HEK293 (cell line): ENCODE measurements around the gene PPP3CA.

Experiments
- CTCF ChIA-PET: fragments of 350-600 bp; formaldehyde crosslinking; extraction: SDS; loops from one replicate; lab custom pipeline; 2021; ENCODE audit warnings: antibody characterized with exemption; lab: Yijun Ruan, JAX
- POLR2A ChIA-PET: fragments of 300-600 bp; formaldehyde crosslinking; extraction: SDS; loops from one replicate; lab custom pipeline; 2020; ENCODE audit warnings: antibody characterized with exemption, inconsistent platforms; lab: Yijun Ruan, JAX
- H3K27ac ChIP-seq: fragments of 200-500 bp; sonication (Bioruptor generic); 2 replicates; pipeline ENCODE4 v1.5.1; 2014; ENCODE audit warnings: low read depth, low read length, control low read depth, inconsistent platforms; ENCODE audit errors: extremely low read depth
- H3K36me3 ChIP-seq, 2 experiments: fragments of 200-500 bp in 1 of 2; sonication (Bioruptor generic) in 1 of 2; 1 replicate in 1 of 2; 2 replicates in 1 of 2; pipeline ENCODE4 v1.5.1; 2014 to 2017; ENCODE audit warnings: inconsistent platforms in 2 of 2, low read length in 2 of 2; ENCODE audit not compliant: control insufficient read depth in 2 of 2, insufficient read depth in 1 of 2
- H3K4me1 ChIP-seq: fragments of 200-500 bp; sonication (Bioruptor generic); 2 replicates; pipeline ENCODE4 v1.5.1; 2014; ENCODE audit warnings: mild to moderate bottlenecking, low read length, inconsistent platforms; ENCODE audit not compliant: control insufficient read depth, insufficient read depth
- H3K4me3 ChIP-seq: 2 replicates; pipeline ENCODE4 v1.5.1; 2011; ENCODE audit warnings: low read depth, mild to moderate bottlenecking, control low read depth, low read length, moderate library complexity
- H3K9me3 ChIP-seq: fragments of 200-500 bp; sonication (Bioruptor generic); 2 replicates; pipeline ENCODE4 v1.5.1; 2014; ENCODE audit warnings: low read depth, low read length, inconsistent platforms; ENCODE audit not compliant: control insufficient read depth, insufficient read depth
- HIC1 ChIP-seq: fragments of 450-650 bp; formaldehyde crosslinking; IDR thresholded peaks from 2 replicates; pipeline ENCODE4 v1.5.1; 2016; ENCODE audit warnings: missing biosample characterization, missing genetic modification characterization
- HOXA7 ChIP-seq: sonication (generic); formaldehyde crosslinking; IDR thresholded peaks from 2 replicates; pipeline ENCODE4 v1.8.1; 2022; ENCODE audit warnings: missing genetic modification reagents, borderline replicate concordance
- KLF10 ChIP-seq: fragments of 450-650 bp; IDR thresholded peaks from 2 replicates; pipeline ENCODE4 v1.5.1; 2018; ENCODE audit warnings: missing biosample characterization, mild to moderate bottlenecking, missing genetic modification characterization
- MEIS1 ChIP-seq: sonication (generic); formaldehyde crosslinking; IDR thresholded peaks from 2 replicates; pipeline ENCODE4 v1.8.1; 2022; ENCODE audit warnings: missing genetic modification reagents, mild to moderate bottlenecking, borderline replicate concordance
- OSR2 ChIP-seq: fragments of 450-650 bp; formaldehyde crosslinking; IDR thresholded peaks from 2 replicates; pipeline ENCODE4 v1.5.1; 2016; ENCODE audit warnings: missing biosample characterization, missing genetic modification characterization
- PRDM10 ChIP-seq: fragments of 450-650 bp; formaldehyde crosslinking; IDR thresholded peaks from 2 replicates; pipeline ENCODE4 v1.5.1; 2016; ENCODE audit warnings: missing biosample characterization, missing genetic modification characterization
- SETDB1 ChIP-seq: IDR thresholded peaks from one replicate; pipeline ENCODE4 v1.6.1; 2017; ENCODE audit warnings: mild to moderate bottlenecking, low read length, moderate library complexity, mixed read lengths; ENCODE audit not compliant: insufficient read length
- ZFP37 ChIP-seq: fragments of 450-650 bp; formaldehyde crosslinking; IDR thresholded peaks from 2 replicates; pipeline ENCODE4 v1.5.1; 2016; ENCODE audit warnings: missing biosample characterization, missing genetic modification characterization
- ZIC2 ChIP-seq: fragments of 450-650 bp; formaldehyde crosslinking; IDR thresholded peaks from 2 replicates; pipeline ENCODE4 v1.5.1; 2016; ENCODE audit warnings: missing biosample characterization, missing genetic modification characterization
- ZNF169 ChIP-seq: fragments of 450-650 bp; formaldehyde crosslinking; IDR thresholded peaks from 2 replicates; pipeline ENCODE4 v1.5.1; 2016; ENCODE audit warnings: missing biosample characterization, missing genetic modification characterization
- ZNF184 ChIP-seq: fragments of 450-650 bp; IDR thresholded peaks from 2 replicates; pipeline ENCODE4 v1.5.1; 2018; ENCODE audit warnings: missing biosample characterization, mild to moderate bottlenecking, missing genetic modification characterization
- ZNF274 ChIP-seq, 2 experiments: fragments of 200-500 bp in 1 of 2; fragments of 450-650 bp in 1 of 2; sonication (Bioruptor generic) in 1 of 2; formaldehyde crosslinking in 1 of 2; IDR thresholded peaks; 2 replicates each; pipeline versions ENCODE4 v1.5.1 to v1.6.1; 2014 to 2016; ENCODE audit warnings: borderline replicate concordance in 1 of 2, inconsistent platforms in 1 of 2, low read length in 1 of 2, missing biosample characterization in 1 of 2, missing genetic modification characterization in 1 of 2
- ZNF311 ChIP-seq: fragments of 450-650 bp; formaldehyde crosslinking; IDR thresholded peaks from 2 replicates; pipeline ENCODE4 v1.5.1; 2017; ENCODE audit warnings: missing biosample characterization, missing genetic modification characterization, borderline replicate concordance
- ZNF366 ChIP-seq: fragments of 450-650 bp; formaldehyde crosslinking; conservative IDR thresholded peaks from 2 replicates; pipeline ENCODE4 v1.5.1; 2016; ENCODE audit warnings: missing biosample characterization, missing genetic modification characterization
- ZNF529 ChIP-seq: fragments of 450-650 bp; formaldehyde crosslinking; IDR thresholded peaks from 2 replicates; pipeline ENCODE4 v1.5.1; 2017; ENCODE audit warnings: missing genetic modification characterization, missing biosample characterization; ENCODE audit not compliant: insufficient replicate concordance
- ZNF530 ChIP-seq: fragments of 450-650 bp; formaldehyde crosslinking; IDR thresholded peaks from 2 replicates; pipeline ENCODE4 v1.5.1; 2016; ENCODE audit warnings: low read depth, missing biosample characterization, missing genetic modification characterization
- ZNF544 ChIP-seq: fragments of 450-650 bp; formaldehyde crosslinking; IDR thresholded peaks from 2 replicates; pipeline ENCODE4 v1.5.0; 2017; ENCODE audit warnings: missing biosample characterization, missing genetic modification characterization
- ZNF549 ChIP-seq: fragments of 450-650 bp; IDR thresholded peaks from 2 replicates; pipeline ENCODE4 v1.5.1; 2018; ENCODE audit warnings: missing biosample characterization, missing genetic modification characterization, mild to moderate bottlenecking, inconsistent platforms, moderate library complexity
- ZNF629 ChIP-seq: fragments of 450-650 bp; formaldehyde crosslinking; IDR thresholded peaks from 2 replicates; pipeline ENCODE4 v1.5.1; 2017; ENCODE audit warnings: missing biosample characterization, missing genetic modification characterization
- ZNF658 ChIP-seq: fragments of 450-650 bp; formaldehyde crosslinking; IDR thresholded peaks from 2 replicates; pipeline ENCODE4; 2016; ENCODE audit warnings: missing biosample characterization, missing genetic modification characterization
- ZNF701 ChIP-seq: fragments of 450-650 bp; formaldehyde crosslinking; IDR thresholded peaks from 2 replicates; pipeline ENCODE4 v1.5.1; 2016; ENCODE audit warnings: missing biosample characterization, missing genetic modification characterization

PPP3CA gene

GRCh38 chr4:101315041-101315440 lies 32.3 kb downstream of the PPP3CA start:
- Histone ChIP-seq H3K4me3 (no peak overlapping the region), H3K9me3 (no peaks in the 10 kb centered on the region), H3K4me1 (no peaks in the 10 kb centered on the region), H3K36me3 (no peaks in the 10 kb centered on the region), H3K27ac (no peak overlapping the region)
- POLR2A ChIA-PET = no interaction called here
- no peak for TF ChIP-seq ZNF184
- TF ChIP-seq OSR2 (tag by site-specific recombination) = no peak
- no peak for TF ChIP-seq ZNF544
- TF ChIP-seq ZNF366 (tag by site-specific recombination) = no peak
- TF ChIP-seq HIC1 (tag by site-specific recombination) = no peak
- no peak for TF ChIP-seq ZNF629 (tag by site-specific recombination)
- no peak for TF ChIP-seq ZNF530
- TF ChIP-seq HOXA7 (CRISPR knock-in tag) = no peak
- TF ChIP-seq ZNF701 (tag by site-specific recombination) = no peak
- no peak for TF ChIP-seq ZNF169 (tag by site-specific recombination)
- no peak for TF ChIP-seq ZIC2 (tag by site-specific recombination)
- TF ChIP-seq KLF10 = no peak
- TF ChIP-seq SETDB1 = no peak
- no peak for TF ChIP-seq ZNF658 (tag by site-specific recombination)
- no peak for TF ChIP-seq ZNF274 (IDR thresholded peaks at IDR 0.05; ENCODE audit: low read length)
- no peak for TF ChIP-seq ZNF274 (tag by site-specific recombination; IDR thresholded peaks at IDR 0.05; ENCODE audit: borderline replicate concordance)
- no peak for TF ChIP-seq ZNF549 (tag by site-specific recombination)
- no peak for TF ChIP-seq PRDM10 (tag by site-specific recombination)
- TF ChIP-seq MEIS1 (CRISPR knock-in tag) = no peak
- no peak for TF ChIP-seq ZFP37 (tag by site-specific recombination)
- CTCF ChIA-PET = interaction anchor here (0.6 kb wide), 1 partner anchor 237 kb away, joined by 6 read pairs; no protein-coding TSS in a partner anchor

GRCh38 chr4:101309925-101310324 lies 37.4 kb downstream of the PPP3CA start:
- H3K4me1 ChIP-seq = peaks cover 11% of the 10 kb centered on the region
- POLR2A ChIA-PET = no interaction called here
- H3K36me3 ChIP-seq = no peaks in the 10 kb centered on the region
- H3K27ac ChIP-seq = no peak overlapping the region
- CTCF ChIA-PET = no interaction called here
- H3K4me3 ChIP-seq = no peak overlapping the region
- TF ChIP-seq ZNF311 (tag by site-specific recombination) (no peak), ZNF529 (no peak)
- H3K9me3 ChIP-seq = no peaks in the 10 kb centered on the region
